AG04450 (cell line): ENCODE data around the gene PRSS38. TPM values are rescaled to one million over a fixed set of nuclear protein-coding genes. Genes with fewer than 3 reads are reported as not detected.

Experiments
- CTCF ChIA-PET: fragments of 300-600, 350-600 bp; formaldehyde crosslinking; extraction: SDS; loops from one replicate; lab custom pipeline; 2022; ENCODE audit warnings: antibody characterized with exemption, inconsistent platforms; lab: Charles Lee
- POLR2A ChIA-PET: fragments of 350-600 bp; formaldehyde crosslinking; extraction: SDS; loops from one replicate; lab custom pipeline; 2021; ENCODE audit warnings: antibody characterized with exemption, inconsistent platforms; lab: Yijun Ruan, JAX
- DNase-seq: peaks from one replicate; pipeline ENCODE4 v3.0.0-alpha.2; 2011; ENCODE audit warnings: low read depth, low spot score
- H3K27ac ChIP-seq: one replicate; pipeline ENCODE4 v1.5.1; 2012; ENCODE audit warnings: low read depth, low read length, control low read depth
- H3K27me3 ChIP-seq: one replicate; pipeline ENCODE4 v1.6.0; 2012; ENCODE audit warnings: low read length; ENCODE audit not compliant: control insufficient read depth, insufficient read depth
- H3K4me3 ChIP-seq: 2 replicates; pipeline ENCODE4 v1.5.1; 2011; ENCODE audit warnings: mild to moderate bottlenecking, low read depth, low read length, control low read depth
- H3K9me3 ChIP-seq: 2 replicates; pipeline ENCODE4 v1.5.1; 2012; ENCODE audit warnings: low read length; ENCODE audit not compliant: control insufficient read depth, insufficient read depth
- CTCF ChIP-seq: IDR thresholded peaks from 2 replicates; pipeline ENCODE4 v1.5.1; 2011; ENCODE audit warnings: low read depth, low read length, control low read depth, inconsistent platforms
- polyA plus RNA-seq: library from polyadenylated mRNA; depleted of rRNA; stranded (reverse); fragments of >200 nt; gene quantifications from 2 replicates; pipeline ENCODE4 v1.2.3, GENCODE V29; 2011

The PRSS38 gene
- polyA plus RNA-seq, 1 experiment, result not detected

DNA sequence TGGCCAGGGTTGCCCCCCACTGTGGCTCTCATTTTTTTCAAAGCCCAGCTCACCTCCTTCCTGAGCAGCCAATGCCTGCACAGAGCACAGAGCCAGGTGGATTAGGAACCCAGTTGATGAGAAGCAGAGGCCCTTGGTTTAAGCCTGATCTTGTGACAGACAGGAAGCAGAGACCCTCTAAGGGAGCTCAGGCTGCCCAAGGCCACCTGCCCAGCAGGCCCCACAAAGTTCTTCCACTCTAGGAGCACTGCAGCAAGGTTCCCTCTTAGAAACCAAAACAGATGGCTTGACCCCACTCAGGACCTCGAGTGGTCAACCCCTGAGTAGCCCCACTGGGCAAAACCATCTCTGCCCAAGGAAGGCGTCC lies 25.5 kb upstream of the PRSS38 start:
- CTCF ChIA-PET, result no interaction called here
- Histone ChIP-seq H3K9me3 (no peaks in the 10 kb centered on the region; the same call in 1 of the 2 replicates), H3K27me3 (no peaks in the 10 kb centered on the region), H3K4me3 (no peak overlapping the region), H3K27ac (no peak overlapping the region)
- no peak for DNase-seq
- no peak for TF ChIP-seq CTCF
- POLR2A ChIA-PET, result no interaction called here

DNA sequence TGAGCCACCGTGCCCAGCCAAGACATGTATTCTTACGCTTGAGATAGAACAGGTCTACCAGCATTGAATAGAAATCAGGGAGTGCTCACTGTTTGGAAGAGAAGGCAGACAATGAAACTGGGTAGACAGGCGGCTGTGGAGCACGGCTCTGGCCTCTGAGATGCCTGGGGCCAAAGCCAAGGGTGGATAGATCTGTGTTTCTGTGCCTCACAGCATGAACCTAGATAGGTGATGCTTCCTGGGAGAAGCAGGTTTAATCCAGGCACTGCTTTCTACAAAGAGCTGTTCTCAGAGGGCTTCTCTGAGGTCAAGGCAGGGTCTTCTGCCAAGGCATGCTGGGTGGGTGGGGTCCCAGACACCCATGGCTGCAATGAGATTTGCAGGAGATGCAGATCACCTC lies 24.6 kb upstream of the PRSS38 start:
- CTCF ChIA-PET, result no interaction called here

DNA sequence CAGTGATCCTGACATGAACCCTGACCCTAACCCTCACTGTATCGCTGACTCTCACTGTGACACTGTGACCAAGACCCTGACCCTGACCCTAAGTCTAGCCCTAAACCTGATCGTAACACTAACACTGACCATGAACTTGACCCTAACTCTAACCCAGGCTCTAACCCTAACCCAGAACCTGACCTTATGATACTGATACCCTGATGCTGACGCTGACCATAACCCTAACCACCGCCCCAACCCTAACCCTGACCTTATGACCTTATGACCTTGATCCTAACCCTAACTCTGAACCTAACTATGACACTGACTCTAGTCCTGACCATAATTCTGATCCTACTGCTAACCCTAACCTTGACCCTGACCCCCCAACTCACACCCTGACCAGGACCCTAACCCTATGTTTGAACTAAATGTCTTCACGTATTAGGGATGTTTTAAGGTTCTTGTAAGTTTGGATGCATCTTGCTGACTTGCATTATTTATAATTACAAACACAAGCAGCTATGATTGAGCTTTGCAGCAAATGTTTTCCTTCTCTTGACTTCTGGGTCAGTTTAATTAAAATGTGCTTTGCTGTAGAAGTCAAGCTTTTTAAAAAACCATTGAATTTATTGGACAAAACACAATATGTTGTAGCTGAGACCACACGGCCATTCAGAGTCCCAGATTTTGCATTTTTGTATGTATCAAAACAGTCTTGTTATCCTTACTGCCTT lies 23.9 kb upstream of the PRSS38 start:
- ChIA-PET CTCF (no interaction called here), POLR2A (no interaction called here)

More for the DNA sequence above, 24.6 kb upstream of the PRSS38 start:
- Histone ChIP-seq H3K4me3 (no peak overlapping the region), H3K27me3 (no peaks in the 10 kb centered on the region), H3K27ac (no peak overlapping the region), H3K9me3 (no peaks in the 10 kb centered on the region; the same call in 1 of the 2 replicates)
- TF ChIP-seq CTCF, result no peak
- no peak for DNase-seq
- POLR2A ChIA-PET, result no interaction called here

DNA sequence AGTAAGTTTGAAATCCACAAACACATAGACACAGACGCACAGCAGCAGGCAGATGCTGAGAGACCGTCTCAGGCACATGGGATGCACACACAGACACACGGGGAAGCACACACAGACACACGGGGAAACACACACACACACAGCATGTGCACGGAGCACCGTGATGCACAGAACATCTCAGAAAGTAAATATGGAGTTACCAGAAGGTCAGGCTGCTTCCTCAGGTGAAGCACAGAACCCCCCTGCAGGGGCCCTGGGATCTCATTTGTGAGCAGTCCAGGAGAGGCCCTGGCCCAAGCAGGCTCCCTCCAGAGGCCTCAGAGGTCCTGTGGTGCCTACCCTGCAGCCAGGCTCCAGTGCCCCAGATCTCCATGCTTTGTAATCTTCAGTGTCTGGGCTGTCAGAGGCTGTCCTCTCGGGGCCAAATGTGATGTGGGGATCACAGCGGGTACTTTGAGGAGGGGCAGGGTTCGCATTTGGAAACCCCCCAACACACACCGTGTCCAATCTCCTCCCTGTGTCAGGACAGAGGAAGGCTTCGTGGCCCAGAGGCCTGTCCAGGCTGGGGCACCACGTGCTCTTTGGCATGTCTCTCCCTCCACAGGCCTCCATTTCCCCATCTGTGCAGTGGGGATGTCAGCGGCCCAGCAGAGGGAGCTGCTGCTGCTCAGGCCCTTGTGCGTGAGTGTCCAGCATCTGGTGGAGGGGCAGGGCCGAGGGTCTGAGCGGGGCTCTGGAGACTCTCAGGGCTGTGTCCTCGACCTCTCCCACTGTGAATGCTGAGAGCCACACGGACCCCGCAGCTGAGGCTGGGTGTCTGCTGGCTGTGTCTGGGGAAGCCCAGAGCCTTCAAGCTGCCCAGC lies 23.0 kb upstream of the PRSS38 start:
- peaks cover 2% of the 10 kb centered on the region for H3K27me3 ChIP-seq
- CTCF ChIA-PET, result no interaction called here
- H3K9me3 ChIP-seq, result no peaks in the 10 kb centered on the region; the same call in 1 of the 2 replicates
- 0 out of 2 replicates have a peak, but pooled peaks have one; percentile 15 for TF ChIP-seq CTCF
- no peak overlapping the region for H3K27ac ChIP-seq
- POLR2A ChIA-PET, result no interaction called here
- no peak overlapping the region for H3K4me3 ChIP-seq
- no peak for DNase-seq

More for the DNA sequence above, 23.9 kb upstream of the PRSS38 start:
- Histone ChIP-seq H3K27me3 (no peaks in the 10 kb centered on the region), H3K27ac (no peak overlapping the region), H3K4me3 (no peak overlapping the region), H3K9me3 (no peaks in the 10 kb centered on the region; the same call in 1 of the 2 replicates)
- no peak for DNase-seq
- no peak for TF ChIP-seq CTCF
